ENCODE data around the gene KCTD16. TPM values are rescaled to one million over a fixed set of nuclear protein-coding genes. Genes with fewer than 3 reads are reported as not detected.
A peak's percentile ranks its signal among the peaks of the same experiment; 100 is the strongest.

KCTD16 gene
- total RNA-seq, 1 donor from 2014 or later = 0.44 TPM

GRCh38 chr5:144191531-144191930, 20.9 kb downstream of the KCTD16 start:
- Mint-ChIP-seq H3K4me3 (ENCODE audit: unreplicated experiment) (no peak overlapping the region), H3K27ac (ENCODE audit: unreplicated experiment) (no peak overlapping the region), H3K27me3 (ENCODE audit: unreplicated experiment) (no peaks in the 10 kb centered on the region), H3K36me3 (ENCODE audit: low read depth, unreplicated experiment) (no peaks in the 10 kb centered on the region), H3K9me3 (ENCODE audit: unreplicated experiment) (no peaks in the 10 kb centered on the region), H3K4me1 (ENCODE audit: unreplicated experiment) (peaks cover 6% of the 10 kb centered on the region)
- TF ChIP-seq CTCF (IDR thresholded peaks at IDR 0.05; ENCODE audit: unreplicated experiment) = no peak
- no peak for DNase-seq (ENCODE audit: low spot score)

- Mint-ChIP-seq H3K27ac (ENCODE audit: unreplicated experiment) (no peak overlapping the region), H3K36me3 (ENCODE audit: low read depth, unreplicated experiment) (no peaks in the 10 kb centered on the region), H3K4me1 (ENCODE audit: unreplicated experiment) (peaks cover 6% of the 10 kb centered on the region), H3K9me3 (ENCODE audit: unreplicated experiment) (no peaks in the 10 kb centered on the region), H3K27me3 (ENCODE audit: unreplicated experiment) (no peaks in the 10 kb centered on the region), H3K4me3 (ENCODE audit: unreplicated experiment) (no peak overlapping the region)
- DNase-seq (ENCODE audit: low spot score) = no peak
- TF ChIP-seq CTCF (IDR thresholded peaks at IDR 0.05; ENCODE audit: unreplicated experiment) = peak; percentile 34
Observed at GRCh38 chr5:144191998-144192397, 21.3 kb downstream of the KCTD16 start.

GRCh38 chr5:144192661-144193060, 22.0 kb downstream of the KCTD16 start:
- DNase-seq (ENCODE audit: low spot score) = no peak
- Mint-ChIP-seq H3K4me1 (ENCODE audit: unreplicated experiment) (peaks cover 6% of the 10 kb centered on the region), H3K27me3 (ENCODE audit: unreplicated experiment) (no peaks in the 10 kb centered on the region), H3K27ac (ENCODE audit: unreplicated experiment) (no peak overlapping the region), H3K36me3 (ENCODE audit: low read depth, unreplicated experiment) (no peaks in the 10 kb centered on the region), H3K9me3 (ENCODE audit: unreplicated experiment) (no peaks in the 10 kb centered on the region), H3K4me3 (ENCODE audit: unreplicated experiment) (no peak overlapping the region)
- TF ChIP-seq CTCF (IDR thresholded peaks at IDR 0.05; ENCODE audit: unreplicated experiment) = no peak

- DNase-seq (ENCODE audit: low spot score) = no peak
- H3K27me3 Mint-ChIP-seq (ENCODE audit: unreplicated experiment) = no peaks in the 10 kb centered on the region
- TF ChIP-seq CTCF (IDR thresholded peaks at IDR 0.05; ENCODE audit: unreplicated experiment) = no peak
- H3K4me3 Mint-ChIP-seq (ENCODE audit: unreplicated experiment) = no peak overlapping the region
- no peak overlapping the region for H3K27ac Mint-ChIP-seq (ENCODE audit: unreplicated experiment)
- H3K36me3 Mint-ChIP-seq (ENCODE audit: low read depth, unreplicated experiment) = no peaks in the 10 kb centered on the region
- H3K9me3 Mint-ChIP-seq (ENCODE audit: unreplicated experiment) = no peaks in the 10 kb centered on the region
- peaks cover 6% of the 10 kb centered on the region for H3K4me1 Mint-ChIP-seq (ENCODE audit: unreplicated experiment)
Observed at GRCh38 chr5:144194144-144194543, 23.5 kb downstream of the KCTD16 start.

- TF ChIP-seq CTCF (IDR thresholded peaks at IDR 0.05; ENCODE audit: unreplicated experiment) = no peak
- no peaks in the 10 kb centered on the region for H3K27me3 Mint-ChIP-seq (ENCODE audit: unreplicated experiment)
- H3K27ac Mint-ChIP-seq (ENCODE audit: unreplicated experiment) = no peak overlapping the region
- H3K36me3 Mint-ChIP-seq (ENCODE audit: low read depth, unreplicated experiment) = no peaks in the 10 kb centered on the region
- H3K4me1 Mint-ChIP-seq (ENCODE audit: unreplicated experiment) = peaks cover 6% of the 10 kb centered on the region
- H3K9me3 Mint-ChIP-seq (ENCODE audit: unreplicated experiment) = no peaks in the 10 kb centered on the region
- no peak overlapping the region for H3K4me3 Mint-ChIP-seq (ENCODE audit: unreplicated experiment)
- DNase-seq (ENCODE audit: low spot score) = no peak
Observed at GRCh38 chr5:144195448-144195847, 24.8 kb downstream of the KCTD16 start.

Data from endothelial cell (in vitro differentiated cells).